ENCODE results near the gene EN2.

EN2 gene

DNA sequence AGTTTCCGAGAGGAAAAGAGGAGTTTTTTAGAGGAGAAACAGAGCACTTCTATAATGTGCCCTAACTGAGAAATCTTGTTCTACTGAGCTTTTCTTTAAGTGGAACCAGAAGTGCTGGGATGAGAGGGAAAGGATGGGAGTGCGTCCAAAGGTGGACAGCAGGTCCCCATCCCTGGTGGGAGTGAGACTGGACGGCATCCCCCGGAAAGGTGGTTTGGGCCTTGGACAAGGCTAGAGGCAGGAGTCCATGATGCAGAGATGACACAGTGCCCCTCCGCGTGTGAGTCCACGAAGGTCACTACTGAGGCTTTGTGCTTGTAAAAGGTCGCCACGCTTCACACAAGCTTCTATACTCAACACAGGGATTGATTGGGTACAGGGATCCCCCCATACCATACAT is 6.1 kb upstream of the EN2 start:
- DNase-seq = no peak

DNA sequence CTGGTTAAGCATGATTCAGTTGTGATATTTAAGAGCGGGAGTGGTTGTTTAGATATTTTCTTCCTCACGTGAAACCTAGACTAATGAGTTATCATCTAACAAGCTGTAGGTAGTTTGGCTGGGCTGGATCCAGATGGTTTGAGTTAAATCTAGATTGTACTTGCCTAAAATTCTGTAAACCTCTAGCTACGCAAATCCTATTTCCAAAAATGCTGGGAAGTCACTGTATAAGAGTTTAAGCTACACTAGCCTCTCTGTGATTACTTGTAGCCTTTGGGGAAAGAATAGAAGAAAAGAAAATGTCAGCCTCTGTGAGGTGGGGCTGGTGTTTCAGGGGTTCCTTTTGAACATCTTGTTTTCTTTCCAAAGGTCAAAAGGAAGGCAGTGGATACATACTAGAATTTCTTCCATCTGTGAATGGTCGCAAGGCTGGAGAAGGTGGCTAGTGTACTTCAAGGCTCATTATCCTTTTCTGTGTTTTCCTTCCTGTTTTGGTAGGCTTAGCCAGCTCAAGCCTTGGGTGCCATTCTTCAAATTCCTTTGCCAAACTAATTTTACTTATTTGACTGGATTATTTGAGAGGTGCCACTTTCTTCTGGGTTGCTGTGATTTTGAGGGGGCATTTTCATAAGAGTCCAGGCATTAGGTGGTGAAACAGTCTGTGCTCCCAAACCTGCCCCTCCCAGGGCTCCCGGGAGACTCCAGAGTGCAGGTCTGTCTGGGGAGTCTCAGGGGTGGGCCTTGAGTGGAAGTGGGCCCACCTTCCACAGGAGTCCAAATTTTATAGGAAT is 5.2 kb upstream of the EN2 start:
- no peak for DNase-seq

DNA sequence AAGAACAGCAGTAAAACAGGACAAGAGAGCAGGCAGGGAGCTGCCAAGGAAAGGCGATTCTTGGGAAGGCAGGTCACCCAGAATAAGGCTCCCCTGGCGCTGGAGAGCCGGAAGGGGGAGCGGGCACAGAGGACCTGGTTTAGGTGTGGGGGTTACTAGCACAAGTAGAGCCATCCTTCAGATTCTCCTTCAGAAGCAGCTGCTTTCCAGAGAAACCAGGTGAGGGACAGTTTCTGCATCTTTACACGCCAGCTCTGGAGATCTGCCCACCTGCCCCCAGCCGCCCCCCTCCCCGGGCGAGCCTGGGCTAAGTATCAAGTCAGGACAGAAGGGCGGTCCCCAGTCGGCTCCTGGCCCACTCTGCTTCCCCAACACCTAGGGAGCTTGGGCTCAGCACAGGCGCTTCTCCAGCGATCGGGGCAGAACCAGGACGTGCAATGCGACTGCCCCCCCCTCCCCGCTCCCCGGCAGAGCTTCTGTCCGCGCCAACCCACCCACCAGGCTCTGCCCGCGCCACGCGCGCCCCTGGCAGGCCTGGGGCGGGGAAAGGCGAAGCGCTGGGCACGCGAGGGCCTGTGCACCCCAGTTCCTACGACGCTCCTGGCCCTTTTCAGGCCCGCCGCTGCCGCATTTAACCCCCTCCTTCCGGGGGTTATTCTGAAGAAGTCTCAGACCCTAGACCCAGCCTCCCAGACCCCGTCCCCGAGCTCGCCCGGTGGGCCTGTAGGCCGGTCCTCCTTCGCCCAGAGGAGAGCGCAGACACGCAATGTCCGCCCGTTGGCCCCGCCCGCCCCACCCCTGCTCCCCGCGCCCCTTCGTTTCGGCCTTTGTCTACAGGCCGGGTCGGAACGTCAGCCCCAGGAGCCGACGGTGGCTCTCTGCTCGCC is 4.4 kb upstream of the EN2 start:
- no peak for DNase-seq

DNA sequence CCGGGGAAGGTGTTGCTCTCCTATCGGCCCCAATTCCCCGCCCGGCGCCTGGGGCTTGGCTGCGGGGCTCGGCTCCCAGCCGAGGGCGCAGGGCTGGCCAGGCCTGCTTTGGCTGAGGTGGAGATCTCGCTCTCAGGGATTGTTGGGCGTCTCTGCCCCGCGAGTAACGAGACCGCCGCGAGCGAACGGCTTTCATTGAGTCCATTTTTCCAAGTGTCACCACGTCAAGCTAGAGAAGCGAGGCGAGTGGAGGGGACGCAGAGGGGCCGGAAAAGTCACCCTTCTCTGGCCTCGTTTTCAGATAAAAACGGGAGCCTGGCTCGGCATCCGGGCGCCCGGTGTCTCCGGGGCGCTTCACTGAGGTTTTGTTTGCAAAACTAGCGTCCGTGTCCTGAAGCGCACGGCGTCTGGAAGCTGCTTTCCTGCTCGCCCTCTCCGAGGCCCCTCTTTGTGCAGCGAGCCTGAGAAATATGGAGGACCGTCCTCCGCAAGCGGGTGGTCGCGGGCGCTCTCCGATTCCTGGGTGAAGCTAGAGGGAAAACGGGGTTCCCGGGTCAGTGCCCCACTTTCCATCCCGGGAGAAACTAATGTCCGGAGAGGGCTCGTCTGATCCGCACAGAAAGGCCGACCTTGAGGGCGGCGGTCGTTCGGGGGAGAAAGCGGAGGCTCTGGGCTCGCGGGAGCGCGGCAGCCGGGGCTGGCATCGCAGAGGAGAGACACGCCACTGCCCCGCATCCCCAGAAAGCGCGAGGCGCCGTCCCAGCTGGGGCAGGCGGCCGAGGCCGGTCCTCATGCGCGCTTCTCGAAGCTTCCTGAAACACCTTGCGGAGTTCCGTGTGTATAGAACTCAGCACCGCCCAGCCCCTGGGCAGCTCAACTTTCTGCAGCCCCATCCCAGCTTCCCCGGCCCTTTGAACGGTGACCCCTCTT is 3.5 kb upstream of the EN2 start:
- no peak for DNase-seq

DNA sequence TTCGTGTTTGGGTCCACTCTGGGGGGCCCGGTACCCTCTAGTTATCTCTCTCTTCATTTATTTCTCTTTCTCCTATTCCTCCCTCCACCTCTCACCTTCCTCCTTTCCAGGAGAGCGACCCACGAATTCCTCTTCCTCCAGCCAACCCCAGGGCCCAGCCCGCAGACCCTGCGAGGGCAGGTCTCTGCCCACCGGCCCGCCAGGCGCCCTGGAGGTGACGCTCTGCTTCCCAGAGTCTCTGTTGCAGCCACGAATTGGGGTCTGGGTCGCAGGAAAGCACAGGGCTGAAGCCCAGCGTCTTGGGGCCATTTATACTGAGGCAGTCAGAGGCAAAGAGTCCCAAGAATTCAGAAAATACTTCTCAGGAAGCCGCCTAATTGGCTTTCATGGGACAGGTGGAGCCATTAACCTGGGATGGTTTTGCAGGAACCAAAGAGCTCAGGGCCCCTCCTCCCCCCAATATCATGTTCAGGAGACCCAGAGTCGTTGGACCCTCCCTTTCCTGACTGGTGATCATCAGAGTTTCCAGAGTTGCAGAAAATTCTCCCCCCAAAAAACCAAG is 2.7 kb upstream of the EN2 start:
- DNase-seq = no peak

DNA sequence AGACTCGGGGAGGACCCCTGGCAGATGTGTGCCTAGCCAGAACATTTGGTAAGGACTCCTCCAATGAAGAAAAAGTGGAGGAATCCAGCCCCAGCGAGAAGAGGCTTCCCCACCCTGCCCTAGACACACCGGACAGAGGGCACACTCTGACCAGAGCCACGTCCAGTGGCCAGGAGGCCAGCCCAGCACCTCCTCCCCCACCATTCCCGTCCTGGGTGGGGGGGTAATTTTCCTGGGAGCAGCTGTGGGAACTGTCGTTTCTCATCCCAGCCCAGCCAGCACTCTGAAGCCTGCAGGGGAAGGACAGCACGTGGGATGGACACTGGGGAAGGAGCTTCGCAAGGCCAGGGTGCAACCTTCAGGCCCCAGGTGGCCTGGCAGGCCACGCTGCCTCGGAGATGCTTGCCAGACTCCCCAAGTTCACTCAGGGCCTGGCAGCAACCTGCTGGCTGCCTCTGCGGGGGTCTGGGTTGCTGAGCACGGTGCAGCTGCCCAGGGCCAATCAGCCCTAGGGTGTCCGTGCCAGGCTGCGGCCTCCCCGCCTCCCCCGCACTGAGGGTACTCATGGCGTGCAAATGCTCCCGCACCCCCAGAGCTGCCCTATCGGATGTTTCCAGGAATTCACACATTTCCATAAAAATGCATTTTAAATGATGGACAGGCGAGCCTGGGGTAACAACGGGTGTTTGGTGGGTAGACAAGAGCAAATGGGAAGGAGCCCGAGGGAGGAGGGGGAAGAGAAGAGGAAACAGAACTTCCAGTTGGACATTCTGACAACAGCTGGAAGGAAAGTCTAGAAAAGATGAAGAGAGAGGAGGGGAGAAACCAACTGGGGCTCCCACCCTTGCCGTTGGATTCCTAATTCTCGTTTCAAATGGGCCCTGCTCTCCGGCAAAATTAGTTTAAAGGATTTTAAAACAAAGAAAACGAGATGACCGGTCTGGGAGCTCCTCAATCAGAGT is 1.9 kb upstream of the EN2 start:
- no peak for DNase-seq

DNA sequence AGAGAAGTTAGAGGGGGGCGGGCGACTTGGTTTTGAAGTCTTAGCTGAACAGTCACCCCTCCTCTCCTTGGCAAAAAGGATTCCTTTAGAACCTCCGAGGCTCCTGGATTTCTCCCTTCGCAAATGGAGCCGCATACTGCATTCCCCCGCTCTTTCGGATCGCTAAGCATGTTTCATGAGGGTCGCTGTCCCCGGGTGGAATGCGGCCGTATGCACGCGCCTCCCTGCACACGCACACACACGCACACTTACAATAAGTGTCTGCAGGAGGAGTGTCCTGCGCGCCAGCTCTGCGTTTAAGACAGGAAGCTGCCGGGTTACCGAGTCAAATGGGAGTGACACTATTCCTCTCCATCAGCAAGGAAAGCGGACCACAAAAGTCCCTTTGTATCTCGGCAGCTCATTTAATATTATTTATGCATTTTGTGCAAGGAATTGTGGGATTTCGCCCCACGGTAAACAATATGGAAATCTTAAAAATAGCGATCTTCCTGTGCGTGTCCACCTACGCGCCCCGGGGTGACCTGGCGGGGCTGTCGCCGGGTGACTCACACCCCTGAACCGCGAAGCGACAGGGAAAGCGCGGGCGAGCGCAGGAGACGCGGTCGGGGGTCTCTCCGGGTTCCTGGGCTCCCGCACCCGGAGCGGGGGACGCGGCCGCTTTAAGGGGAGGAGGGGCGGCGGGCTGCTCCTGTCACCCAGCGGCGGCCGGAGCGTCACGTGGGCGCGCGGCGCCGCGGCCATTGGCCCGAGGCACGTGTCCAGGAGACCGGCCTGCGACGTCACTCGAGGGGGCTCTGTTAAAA is 988 bp upstream of the EN2 start:
- no peak for DNase-seq

DNA sequence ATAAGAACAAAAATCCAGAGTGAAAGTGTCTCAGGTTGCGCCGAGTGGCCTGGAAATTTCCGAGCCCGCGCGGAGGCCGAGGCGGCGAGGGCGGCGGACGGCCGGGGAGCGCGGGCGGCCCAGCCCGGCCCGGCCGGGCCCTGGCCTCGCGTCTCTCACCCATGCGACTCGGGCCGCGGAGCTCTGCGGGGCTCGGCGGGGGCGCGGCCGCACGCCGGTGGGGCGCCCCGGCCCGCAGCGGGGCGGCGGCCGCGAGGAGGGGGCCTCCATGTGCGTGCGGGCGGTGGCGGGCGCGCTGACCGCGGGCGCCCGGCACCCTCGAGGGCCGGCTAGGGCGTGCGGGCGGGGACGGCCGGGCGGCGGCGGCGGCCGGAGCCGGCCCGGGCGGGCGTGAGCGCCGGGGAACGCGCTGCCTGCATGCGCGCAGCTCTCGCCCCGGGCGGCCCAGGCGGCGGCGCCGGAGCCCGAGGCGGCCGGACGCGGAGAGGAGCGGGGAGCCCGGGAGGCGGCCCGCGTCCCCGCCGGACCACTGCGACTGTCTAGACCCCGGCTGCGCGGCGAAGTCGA is 302 bp upstream of the EN2 start:
- DNase-seq = no peak

DNA sequence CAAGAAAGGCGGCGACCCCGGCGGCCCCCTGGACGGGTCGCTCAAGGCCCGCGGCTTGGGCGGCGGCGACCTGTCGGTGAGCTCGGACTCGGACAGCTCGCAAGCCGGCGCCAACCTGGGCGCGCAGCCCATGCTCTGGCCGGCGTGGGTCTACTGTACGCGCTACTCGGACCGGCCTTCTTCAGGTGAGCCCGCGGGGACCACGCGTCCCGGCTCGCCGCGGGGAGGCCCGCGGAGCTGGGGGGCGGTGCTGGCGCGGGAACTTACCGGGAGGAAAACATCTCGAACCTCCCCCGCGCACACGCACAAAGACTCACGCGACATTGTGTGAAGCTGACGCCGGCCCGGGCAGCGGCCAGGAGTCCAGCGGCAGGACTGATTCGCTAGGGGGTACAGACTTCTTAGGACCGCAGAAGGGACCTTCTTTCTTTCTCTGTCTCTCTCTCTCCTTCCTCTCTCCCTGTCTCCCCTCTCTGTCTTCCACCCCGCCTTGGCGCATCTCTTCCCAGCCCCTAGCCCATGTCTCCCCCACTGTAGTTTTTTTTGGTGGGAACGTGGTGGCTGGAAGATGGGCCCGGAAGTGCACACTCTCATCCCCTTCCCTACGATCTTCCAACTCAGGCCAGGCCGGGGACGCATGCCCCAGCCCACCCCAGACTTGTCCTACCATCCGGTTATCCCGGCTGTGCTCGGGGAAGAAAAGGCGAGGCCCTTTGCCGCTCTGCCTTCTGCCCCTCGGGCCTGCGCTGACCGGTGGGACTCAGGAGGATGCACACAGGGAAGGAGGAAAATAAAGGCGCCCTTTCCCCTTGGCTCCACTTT is 1.2 kb downstream of the EN2 start:
- DNase-seq = no peak

DNA sequence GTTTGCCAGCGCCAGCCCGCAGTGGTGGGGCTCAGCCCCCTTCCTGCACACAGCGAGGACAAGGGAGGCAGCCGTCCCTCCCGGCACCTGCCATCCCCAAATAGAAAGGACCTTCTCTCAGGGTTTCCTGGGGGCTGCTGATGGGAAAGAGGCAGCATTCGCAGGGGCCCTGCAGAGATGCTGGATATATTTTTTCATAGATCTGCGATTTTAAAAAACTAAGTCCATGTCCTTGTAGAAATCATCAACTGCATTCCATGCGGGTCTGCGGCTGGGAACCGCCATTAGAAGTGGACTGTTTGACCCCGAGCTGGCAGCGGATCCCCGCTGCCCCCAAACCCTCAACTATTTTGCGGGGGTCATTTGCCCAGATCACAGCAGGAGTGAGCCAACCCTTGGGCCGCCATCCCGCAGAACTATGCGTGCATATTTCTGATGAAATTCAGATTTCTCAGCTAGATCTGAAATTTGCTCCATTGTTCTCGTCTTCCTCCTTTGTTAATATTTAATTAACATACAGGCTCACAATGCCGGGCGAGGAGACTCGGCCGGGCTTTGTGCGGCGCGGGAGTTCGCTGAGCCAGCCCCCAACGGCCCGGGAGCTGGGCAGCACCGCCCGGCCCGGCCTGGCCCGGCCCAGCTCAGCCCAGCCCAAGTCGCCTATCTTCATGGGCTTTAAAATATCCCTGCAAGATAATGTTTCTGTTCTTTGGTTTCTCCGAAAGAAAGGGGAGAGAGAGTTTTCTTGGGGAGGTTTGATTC is 2.0 kb downstream of the EN2 start:
- DNase-seq = no peak

DNA sequence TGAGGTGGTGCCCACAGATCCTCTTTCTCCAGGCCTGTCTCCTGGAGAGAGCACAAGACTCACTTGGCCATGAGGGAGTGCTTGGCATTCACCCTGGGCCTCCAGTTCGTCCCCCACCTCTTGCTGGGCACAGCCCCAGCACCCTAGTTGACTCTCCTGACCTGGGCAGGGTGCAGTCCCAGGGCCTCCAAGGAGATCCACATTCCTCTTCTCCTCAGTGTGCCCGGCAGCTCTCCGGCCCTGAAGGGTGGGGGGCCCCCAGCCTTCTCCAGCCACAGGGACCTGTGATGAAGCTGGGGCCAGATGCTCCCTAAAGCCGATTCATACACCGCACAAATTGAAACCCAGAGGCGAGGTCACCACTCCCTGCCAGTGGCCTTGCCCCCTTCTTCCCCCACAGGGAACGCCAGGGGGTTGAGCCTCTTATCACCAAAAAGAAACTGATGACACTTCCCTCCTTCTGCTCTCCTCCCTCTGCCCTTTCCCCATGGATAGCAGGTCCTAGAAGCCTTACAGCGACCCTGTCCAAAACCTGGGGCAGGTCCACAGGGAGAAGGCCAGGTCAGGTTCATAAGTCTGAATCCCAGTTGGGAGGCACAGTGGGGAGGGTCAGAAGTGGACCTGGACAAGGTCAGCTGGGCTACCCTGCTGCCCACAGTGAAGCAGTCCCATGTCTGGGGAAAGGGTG is 3.1 kb downstream of the EN2 start:
- no peak for DNase-seq

DNA sequence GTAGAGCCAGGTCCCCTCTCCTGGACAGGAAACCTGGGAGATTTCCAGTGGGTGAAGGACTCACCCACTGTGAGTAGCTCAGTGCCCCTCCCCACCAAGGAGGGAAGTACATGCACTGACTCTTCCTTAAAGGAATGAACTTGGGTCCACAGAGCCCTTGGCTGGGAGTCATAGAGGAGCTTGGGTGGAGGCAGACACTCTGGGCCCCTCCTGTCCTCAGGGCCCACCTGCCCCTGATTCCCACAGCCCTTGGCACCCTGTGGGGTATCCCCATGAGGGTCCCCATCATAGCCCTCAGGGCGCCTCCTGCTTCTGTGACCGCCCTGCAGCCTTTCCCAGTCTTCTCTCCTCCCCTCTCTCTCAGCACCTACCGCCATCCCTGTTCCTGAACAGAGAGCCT is 3.7 kb downstream of the EN2 start:
- DNase-seq = no peak

DNA sequence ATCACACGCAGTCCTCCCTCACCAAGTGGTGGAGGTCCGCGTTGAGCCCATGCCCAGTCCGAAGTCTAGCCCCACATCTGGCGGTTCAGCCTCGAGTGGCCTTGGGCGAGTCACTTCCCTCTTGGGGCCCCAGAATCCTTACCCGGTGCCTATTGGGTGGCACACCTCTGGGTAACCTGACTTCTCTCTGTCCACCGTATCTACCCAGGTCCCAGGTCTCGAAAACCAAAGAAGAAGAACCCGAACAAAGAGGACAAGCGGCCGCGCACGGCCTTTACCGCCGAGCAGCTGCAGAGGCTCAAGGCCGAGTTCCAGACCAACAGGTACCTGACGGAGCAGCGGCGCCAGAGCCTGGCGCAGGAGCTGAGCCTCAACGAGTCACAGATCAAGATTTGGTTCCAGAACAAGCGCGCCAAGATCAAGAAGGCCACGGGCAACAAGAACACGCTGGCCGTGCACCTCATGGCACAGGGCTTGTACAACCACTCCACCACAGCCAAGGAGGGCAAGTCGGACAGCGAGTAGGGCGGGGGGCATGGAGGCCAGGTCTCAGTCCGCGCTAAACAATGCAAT is 4.3 kb downstream of the EN2 start:
- no peak for DNase-seq

DNA sequence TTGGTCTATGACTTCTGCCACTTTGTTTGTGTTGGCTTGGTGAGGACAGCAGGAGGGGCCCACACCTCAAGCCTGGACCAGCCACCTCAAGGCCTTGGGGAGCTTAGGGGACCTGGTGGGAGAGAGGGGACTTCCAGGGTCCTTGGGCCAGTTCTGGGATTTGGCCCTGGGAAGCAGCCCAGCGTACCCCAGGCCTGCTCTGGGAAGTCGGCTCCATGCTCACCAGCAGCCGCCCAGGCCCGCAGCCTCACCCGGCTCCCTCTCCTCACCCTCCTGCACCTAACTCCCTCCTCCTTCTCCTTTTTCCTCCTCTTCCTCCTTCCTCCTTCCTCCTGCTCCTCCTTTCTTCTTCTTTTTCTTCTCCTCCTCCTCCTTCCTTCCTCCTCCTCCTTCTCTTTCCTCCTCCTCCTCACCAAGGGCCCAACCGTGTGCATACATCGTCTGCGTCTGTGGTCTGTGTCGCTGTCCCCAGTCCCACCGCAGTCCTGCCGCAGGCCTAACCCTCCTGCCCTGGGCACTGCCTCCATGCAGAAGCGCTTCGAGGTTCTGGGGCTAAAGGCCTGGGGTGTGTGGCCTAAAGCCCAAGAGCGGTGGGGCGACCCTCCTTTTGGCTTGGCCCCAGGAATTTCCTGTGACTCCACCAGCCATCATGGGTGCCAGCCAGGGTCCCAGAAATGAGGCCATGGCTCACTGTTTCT is 5.3 kb downstream of the EN2 start:
- DNase-seq = no peak

DNA sequence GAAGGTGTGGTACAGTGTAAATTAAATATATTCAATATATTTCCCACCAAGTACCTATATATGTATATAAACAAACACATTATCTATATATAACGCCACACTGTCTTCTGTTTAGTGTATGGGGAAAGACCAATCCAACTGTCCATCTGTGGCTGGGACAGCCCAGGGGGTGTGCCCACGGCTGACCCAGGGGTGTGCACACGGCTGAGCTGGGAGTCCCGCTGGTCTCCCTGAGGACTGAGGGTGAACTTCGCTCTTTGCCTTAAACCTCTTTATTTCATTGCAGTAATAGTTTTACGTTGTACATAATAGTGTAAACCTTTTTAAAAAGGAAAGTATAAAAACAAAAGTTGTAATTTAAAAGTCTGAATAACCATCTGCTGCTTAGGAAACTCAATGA is 6.3 kb downstream of the EN2 start:
- DNase-seq = no peak

DNA sequence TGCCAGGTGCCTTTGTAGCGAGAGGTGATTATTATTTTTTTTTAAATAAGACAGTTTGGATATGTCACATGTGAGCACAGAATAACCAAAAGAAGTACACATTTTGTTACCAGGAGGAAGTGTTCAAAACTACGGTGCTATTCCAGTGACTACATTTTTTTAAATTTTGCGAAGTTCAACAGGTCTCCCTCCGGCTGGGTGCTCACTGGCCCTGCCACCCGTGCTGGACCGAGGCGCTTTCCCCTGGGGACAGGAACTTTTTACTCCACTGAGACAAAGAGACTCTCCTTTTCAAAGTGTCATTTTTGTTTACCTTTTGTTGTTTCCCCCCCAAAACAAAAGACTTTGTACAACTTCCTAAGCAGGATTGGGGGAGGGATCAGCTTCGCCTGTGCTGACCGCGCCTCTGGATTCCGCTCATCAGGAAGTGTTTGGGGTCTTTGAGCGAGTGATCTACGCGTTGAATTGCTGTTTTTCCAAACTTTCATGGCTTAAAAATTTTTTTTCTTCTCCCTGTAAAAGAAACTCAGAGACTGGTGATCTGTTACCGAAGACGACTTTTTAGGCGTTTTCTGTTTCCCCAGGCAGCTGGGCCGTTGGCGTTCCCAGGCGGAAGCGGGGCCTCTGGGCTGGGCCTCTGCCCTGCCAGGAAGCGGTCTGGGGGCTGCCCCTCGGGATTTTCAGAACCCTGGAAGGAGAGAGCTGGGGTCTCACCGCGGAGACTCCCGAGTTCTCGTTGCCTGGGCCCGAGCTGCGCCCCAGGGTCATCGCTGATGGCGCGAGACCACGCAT is 7.2 kb downstream of the EN2 start:
- no peak for DNase-seq
